K562 (cell line): ENCODE results near the gene ATP6V0A1. TPM values are rescaled to one million over a fixed set of nuclear protein-coding genes. Genes with fewer than 3 reads are reported as not detected.

Experiments used
- ATF7 ChIP-seq: fragments of 450-650 bp; IDR thresholded peaks from 2 replicates; pipeline ENCODE4 v1.7.1; 2014; ENCODE audit warnings: mild to moderate bottlenecking, moderate library complexity
- BMI1 ChIP-seq: fragments of 150-350 bp; IDR thresholded peaks from 2 replicates; pipeline ENCODE4 v1.6.1; 2014; ENCODE audit warnings: low read length
- CREM ChIP-seq: IDR thresholded peaks from 2 replicates; pipeline ENCODE4 v1.6.1; 2014; ENCODE audit warnings: antibody characterized with exemption, low read depth
- DDX20 ChIP-seq: fragments of 450-650 bp; IDR thresholded peaks from 2 replicates; pipeline ENCODE4 v1.6.1; 2016; ENCODE audit warnings: missing genetic modification characterization, low read depth, mild to moderate bottlenecking, missing compliant biosample characterization, moderate library complexity
- ELF2 ChIP-seq: fragments of 250-450 bp; sonication (Bioruptor Pico); IDR thresholded peaks from 2 replicates; pipeline ENCODE4 v1.5.0; 2021; ENCODE audit warnings: mild to moderate bottlenecking
- ESRRB ChIP-seq: fragments of 250-450 bp; sonication (Bioruptor Pico); IDR thresholded peaks from 2 replicates; pipeline ENCODE4 v1.5.0; 2020; ENCODE audit warnings: mild to moderate bottlenecking, moderate library complexity, borderline replicate concordance
- FUS ChIP-seq: fragments of 200-400 bp; formaldehyde crosslinking; optimal IDR thresholded peaks from 2 replicates; pipeline ENCODE3; 2017; ENCODE audit warnings: low read depth, low read length
- GATAD2A ChIP-seq: fragments of 450-650 bp; IDR thresholded peaks from 2 replicates; pipeline ENCODE4 v1.6.1; 2017
- HDAC6 ChIP-seq: IDR thresholded peaks from 2 replicates; pipeline ENCODE4 v1.6.1; 2012; ENCODE audit warnings: low read depth, mild to moderate bottlenecking, control low read depth, inconsistent platforms, low read length, moderate library complexity
- IRF2 ChIP-seq: sonication (generic); formaldehyde crosslinking; IDR thresholded peaks from 2 replicates; pipeline ENCODE4 v1.8.1; 2022; ENCODE audit warnings: mild to moderate bottlenecking, missing genetic modification reagents
- KLF1 ChIP-seq: fragments of 450-650 bp; IDR thresholded peaks from 2 replicates; pipeline ENCODE4 v1.6.1; 2016; ENCODE audit warnings: missing genetic modification characterization, missing compliant biosample characterization
- MAFF ChIP-seq: IDR thresholded peaks from 2 replicates; pipeline ENCODE4 v1.6.1; 2012; ENCODE audit warnings: low read length, improper control_type of control experiment
- MCM7 ChIP-seq, 2 experiments: fragments of 450-650 bp; IDR thresholded peaks; 2 replicates each; pipeline ENCODE4 v1.6.1; 2016 to 2018
- NFE2 ChIP-seq: IDR thresholded peaks from 2 replicates; pipeline ENCODE4 v1.6.1; 2014; ENCODE audit warnings: antibody characterized with exemption, low read depth
- NFIX ChIP-seq: fragments of 250-450 bp; sonication (Bioruptor Pico); IDR thresholded peaks from 2 replicates; pipeline ENCODE4 v1.4.0; 2020; ENCODE audit warnings: low read depth, mild to moderate bottlenecking, moderate library complexity
- PHB ChIP-seq: fragments of 250-450 bp; sonication (Bioruptor Pico); IDR thresholded peaks from 2 replicates; pipeline ENCODE4 v1.5.0; 2021
- SMARCA5 ChIP-seq: fragments of 450-650 bp; IDR thresholded peaks from 2 replicates; pipeline ENCODE4 v1.6.1; 2016
- TRIM28 ChIP-seq: fragments of 450-650 bp; IDR thresholded peaks from 2 replicates; pipeline ENCODE4 v1.6.1; 2017
- ZNF263 ChIP-seq: sonication (generic); formaldehyde crosslinking; IDR thresholded peaks from 2 replicates; pipeline ENCODE4 v1.8.0; 2022; ENCODE audit warnings: mild to moderate bottlenecking, missing genetic modification reagents, borderline replicate concordance
- ZNF41 ChIP-seq: fragments of 250-450 bp; sonication (Bioruptor Pico); conservative IDR thresholded peaks from 2 replicates; pipeline ENCODE4 v1.4.0; 2020; ENCODE audit warnings: mild to moderate bottlenecking
- ZNF717 ChIP-seq: fragments of 250-450 bp; sonication (Bioruptor Pico); IDR thresholded peaks from 2 replicates; pipeline ENCODE4 v1.5.0; 2021
- ZNF75A ChIP-seq: fragments of 450-650 bp; formaldehyde crosslinking; IDR thresholded peaks from 2 replicates; pipeline ENCODE4 v1.4.0; 2020; ENCODE audit warnings: mild to moderate bottlenecking
- ZNF830 ChIP-seq: fragments of 250-450 bp; sonication (Bioruptor Pico); IDR thresholded peaks from 2 replicates; pipeline ENCODE4 v1.5.0; 2021; ENCODE audit warnings: mild to moderate bottlenecking
- polyA plus RNA-seq, 8 experiments: library from polyadenylated mRNA; depleted of rRNA in 4 of 8; stranded (reverse) in 5 of 8; unstranded in 3 of 8; fragments of >200 nt; fragmentation: Nextera tagmentation in 2 of 8; fragmentation: Illumina TruSeq in 1 of 8; extraction: Ambion mirVana in 2 of 8; extraction: Trizol in 1 of 8; gene quantifications; 2 replicates each; pipeline versions ENCODE4 v1.2.1 to v1.2.3, GENCODE V29; 2011 to 2014; ENCODE audit warnings: inconsistent platforms in 1 of 8, missing spikeins in 1 of 8
- total RNA-seq, 7 experiments: library from RNA; depleted of rRNA in 6 of 7; stranded (reverse); fragments of >200 nt in 6 of 7; fragmentation: Illumina TruSeq in 2 of 7; extraction: Trizol in 2 of 7; gene quantifications; 2 replicates each; pipeline versions ENCODE4 v1.2.1 to v1.2.3, GENCODE V29; 2011 to 2021; ENCODE audit warnings: low replicate concordance in 1 of 7
- TF ChIP-seq, protein P1 (sequence below): sonication (generic); formaldehyde crosslinking; IDR thresholded peaks from 2 replicates; pipeline ENCODE4 v1.8.1; 2022; ENCODE audit warnings: missing genetic modification reagents
- TF ChIP-seq, protein P2 (sequence below): fragments of 250-450 bp; sonication (Bioruptor Pico); IDR thresholded peaks from 2 replicates; pipeline ENCODE4 v1.5.0; 2022; ENCODE audit warnings: mild to moderate bottlenecking
- TF ChIP-seq, protein P3 (sequence below): fragments of 200-800 bp; sonication (Bioruptor generic); IDR thresholded peaks from 2 replicates; pipeline ENCODE4 v1.6.1; 2017; ENCODE audit warnings: missing genetic modification characterization, missing compliant biosample characterization

ATP6V0A1 gene
- total and polyA plus RNA-seq, 9 of the 15 experiments (the other 6 are each of a cell fraction or from before 2014, with no cell fraction given): 11.8 to 158 (median 75.5) TPM

DNA sequence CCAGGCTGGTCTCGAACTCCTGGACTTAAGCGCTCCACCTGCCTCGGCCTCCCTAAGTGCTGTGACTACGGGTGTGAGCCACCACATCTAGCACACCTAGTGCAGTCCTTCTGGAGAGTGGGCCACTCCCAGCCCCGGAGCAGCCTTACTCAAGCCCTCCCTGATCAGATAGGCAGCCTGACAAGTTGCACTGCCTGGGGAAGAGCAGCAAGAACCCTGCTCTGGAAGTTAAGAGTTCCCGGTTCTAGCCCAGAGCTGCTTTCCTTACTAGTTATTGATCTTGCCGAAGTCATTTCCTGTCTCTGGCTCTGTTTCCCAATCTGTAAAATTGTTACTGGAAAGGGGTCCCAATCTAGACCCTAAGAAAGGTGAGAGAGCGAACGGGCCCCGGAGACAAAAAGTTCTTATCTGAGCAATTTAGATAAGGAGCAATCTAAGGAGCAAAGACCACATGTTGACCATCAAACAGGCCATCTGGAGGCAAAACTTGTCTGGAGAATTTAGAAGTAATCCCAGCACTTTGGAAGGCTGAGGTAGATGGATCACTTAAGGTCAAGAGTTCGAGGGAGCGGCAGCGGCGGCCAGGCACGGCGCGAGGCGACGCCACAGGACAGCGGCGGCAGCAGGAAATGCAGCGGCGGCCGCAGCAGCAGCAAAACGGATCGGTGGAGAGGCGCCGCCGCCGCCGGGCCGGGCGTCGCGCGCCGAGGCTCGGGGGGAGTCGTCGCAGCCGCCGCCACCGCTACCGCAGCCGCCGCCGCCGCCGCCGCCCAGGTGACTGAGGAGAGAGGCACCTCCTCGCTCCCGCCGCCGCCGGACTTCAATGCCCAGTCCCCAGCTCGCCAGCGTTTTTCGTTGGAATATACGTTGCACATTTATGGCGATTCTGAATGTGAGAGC lies 73.0 kb downstream of the ATP6V0A1 start (continued):
- TF ChIP-seq, protein P1, sequence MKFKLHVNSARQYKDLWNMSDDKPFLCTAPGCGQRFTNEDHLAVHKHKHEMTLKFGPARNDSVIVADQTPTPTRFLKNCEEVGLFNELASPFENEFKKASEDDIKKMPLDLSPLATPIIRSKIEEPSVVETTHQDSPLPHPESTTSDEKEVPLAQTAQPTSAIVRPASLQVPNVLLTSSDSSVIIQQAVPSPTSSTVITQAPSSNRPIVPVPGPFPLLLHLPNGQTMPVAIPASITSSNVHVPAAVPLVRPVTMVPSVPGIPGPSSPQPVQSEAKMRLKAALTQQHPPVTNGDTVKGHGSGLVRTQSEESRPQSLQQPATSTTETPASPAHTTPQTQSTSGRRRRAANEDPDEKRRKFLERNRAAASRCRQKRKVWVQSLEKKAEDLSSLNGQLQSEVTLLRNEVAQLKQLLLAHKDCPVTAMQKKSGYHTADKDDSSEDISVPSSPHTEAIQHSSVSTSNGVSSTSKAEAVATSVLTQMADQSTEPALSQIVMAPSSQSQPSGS (CRISPR knock-in tag): no peak
- no peak for TF ChIP-seq KLF1
- TF ChIP-seq, protein P2, sequence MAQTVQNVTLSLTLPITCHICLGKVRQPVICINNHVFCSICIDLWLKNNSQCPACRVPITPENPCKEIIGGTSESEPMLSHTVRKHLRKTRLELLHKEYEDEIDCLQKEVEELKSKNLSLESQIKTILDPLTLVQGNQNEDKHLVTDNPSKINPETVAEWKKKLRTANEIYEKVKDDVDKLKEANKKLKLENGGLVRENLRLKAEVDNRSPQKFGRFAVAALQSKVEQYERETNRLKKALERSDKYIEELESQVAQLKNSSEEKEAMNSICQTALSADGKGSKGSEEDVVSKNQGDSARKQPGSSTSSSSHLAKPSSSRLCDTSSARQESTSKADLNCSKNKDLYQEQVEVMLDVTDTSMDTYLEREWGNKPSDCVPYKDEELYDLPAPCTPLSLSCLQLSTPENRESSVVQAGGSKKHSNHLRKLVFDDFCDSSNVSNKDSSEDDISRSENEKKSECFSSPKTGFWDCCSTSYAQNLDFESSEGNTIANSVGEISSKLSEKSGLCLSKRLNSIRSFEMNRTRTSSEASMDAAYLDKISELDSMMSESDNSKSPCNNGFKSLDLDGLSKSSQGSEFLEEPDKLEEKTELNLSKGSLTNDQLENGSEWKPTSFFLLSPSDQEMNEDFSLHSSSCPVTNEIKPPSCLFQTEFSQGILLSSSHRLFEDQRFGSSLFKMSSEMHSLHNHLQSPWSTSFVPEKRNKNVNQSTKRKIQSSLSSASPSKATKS (CRISPR knock-in tag): no peak
- TF ChIP-seq, protein P3, sequence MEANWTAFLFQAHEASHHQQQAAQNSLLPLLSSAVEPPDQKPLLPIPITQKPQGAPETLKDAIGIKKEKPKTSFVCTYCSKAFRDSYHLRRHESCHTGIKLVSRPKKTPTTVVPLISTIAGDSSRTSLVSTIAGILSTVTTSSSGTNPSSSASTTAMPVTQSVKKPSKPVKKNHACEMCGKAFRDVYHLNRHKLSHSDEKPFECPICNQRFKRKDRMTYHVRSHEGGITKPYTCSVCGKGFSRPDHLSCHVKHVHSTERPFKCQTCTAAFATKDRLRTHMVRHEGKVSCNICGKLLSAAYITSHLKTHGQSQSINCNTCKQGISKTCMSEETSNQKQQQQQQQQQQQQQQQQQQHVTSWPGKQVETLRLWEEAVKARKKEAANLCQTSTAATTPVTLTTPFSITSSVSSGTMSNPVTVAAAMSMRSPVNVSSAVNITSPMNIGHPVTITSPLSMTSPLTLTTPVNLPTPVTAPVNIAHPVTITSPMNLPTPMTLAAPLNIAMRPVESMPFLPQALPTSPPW (CRISPR knock-in tag): peak; percentile 62
- TF ChIP-seq SMARCA5: peak; percentile 10; the same call in 1 of the 2 replicates
- no peak for TF ChIP-seq ZNF75A (CRISPR knock-in tag)
- TF ChIP-seq NFE2: no peak
- TF ChIP-seq ZNF263 (CRISPR knock-in tag): no peak
- no peak for TF ChIP-seq ZNF41 (CRISPR knock-in tag)
- no peak for TF ChIP-seq ESRRB
- TF ChIP-seq CREM: peak; percentile 77
- TF ChIP-seq DDX20 (tag): no peak
- no peak for TF ChIP-seq PHB (CRISPR knock-in tag)
- no peak for TF ChIP-seq NFIX
- no peak for TF ChIP-seq ELF2 (CRISPR knock-in tag)
- TF ChIP-seq BMI1: no peak
- TF ChIP-seq HDAC6: no peak
- TF ChIP-seq ZNF717 (CRISPR knock-in tag): no peak
- no peak for TF ChIP-seq MAFF
- no peak for TF ChIP-seq MCM7 (IDR thresholded peaks at IDR 0.05)
- TF ChIP-seq GATAD2A: no peak
- TF ChIP-seq ZNF830: no peak
- TF ChIP-seq IRF2 (CRISPR knock-in tag): no peak
- no peak for TF ChIP-seq TRIM28
- TF ChIP-seq FUS: no peak
- TF ChIP-seq ATF7: peak; percentile 27; the same call in 1 of the 2 replicates
